Ovary (tissue), 9 donors: ENCODE results near the gene FOXC2. TPM values are rescaled to one million over a fixed set of nuclear protein-coding genes. Genes with fewer than 3 reads are reported as not detected.

Experiments
- DNase-seq, 5 donors: peaks; one replicate each; pipeline ENCODE4 v3.0.0-alpha.2; 2019 to 2020
- H3K27ac ChIP-seq, 2 donors: fragments of 200-600 bp; one replicate each; pipeline versions ENCODE4 v1.5.1 to v1.8.0; 2019 to 2022
- H3K27me3 ChIP-seq: fragments of 200-600 bp; one replicate; pipeline ENCODE4 v1.8.0; 2022
- H3K36me3 ChIP-seq: fragments of 200-600 bp; sonication (generic); one replicate; pipeline ENCODE4 v1.5.1; 2019
- H3K4me1 ChIP-seq: one replicate; pipeline ENCODE4 v1.8.1; 2013; ENCODE audit warnings: mild to moderate bottlenecking, moderate library complexity; ENCODE audit not compliant: insufficient read depth
- H3K4me3 ChIP-seq: fragments of 200-600 bp; sonication (generic); one replicate; pipeline ENCODE4 v1.5.1; 2017
- H3K9me3 ChIP-seq, 2 donors: fragments of 200-600 bp in 1 of 2; sonication (generic) in 1 of 2; one replicate each; pipeline versions ENCODE4 v1.5.1 to v1.8.1; 2013 to 2019; ENCODE audit warnings: mild to moderate bottlenecking in 1 of 2, moderate library complexity in 1 of 2
- CTCF ChIP-seq, 3 donors: fragments of 450-650 bp in 2 of 3; fragments of 200-600 bp in 1 of 3; IDR thresholded peaks; one replicate each; pipeline versions ENCODE4 v1.5.1 to v1.8.0; 2016 to 2022; ENCODE audit warnings: antibody characterized with exemption in 3 of 3, mild to moderate bottlenecking in 1 of 3
- EP300 ChIP-seq: sonication (generic); formaldehyde crosslinking; IDR thresholded peaks from one replicate; pipeline ENCODE4 v1.6.1; 2017; ENCODE audit warnings: antibody characterized with exemption
- POLR2A ChIP-seq: fragments of 450-650 bp; IDR thresholded peaks from one replicate; pipeline ENCODE4 v1.6.1; 2017; ENCODE audit warnings: antibody characterized with exemption, mild to moderate bottlenecking, moderate library complexity
- WGBS, 3 donors: extraction: QIAGEN DNeasy Blood & Tissue Kit in 1 of 3; methylation state at CpG; one replicate each; pipeline versions ENCODE4 v1.1.5 to v1.1.7; 2013 to 2017; 5-methylcytosine and 5-hydroxymethylcytosine counted together
- intact Hi-C, 4 donors: fragments of 100-400 bp; cut with DNase I; formaldehyde crosslinking; loops; one replicate each; pipeline versions ENCODE4 v1.11.0 to v1.15.1; 2022 to 2023
- polyA plus RNA-seq, 2 donors: library from polyadenylated mRNA; stranded (reverse); fragments of 200-250 nt in 1 of 2; fragments of 350-450 nt in 1 of 2; fragmentation: Illumina TruSeq in 1 of 2; extraction: RNeasy Lipid Tissue Mini Kit (QIAGEN cat#74804) in 1 of 2; gene quantifications; one replicate each; pipeline ENCODE4 v1.2.3, GENCODE V29; 2013 to 2014
- total RNA-seq, 7 donors: library from RNA; depleted of rRNA in 2 of 7; stranded (reverse); fragments of >200 nt in 2 of 7; fragmentation: NEBNext Ultra II Directional in 3 of 7; extraction: Animal tissue kit (Norgen Biotek cat#: 25700) in 3 of 7; gene quantifications; one replicate each; pipeline versions ENCODE4 v1.1.0 to v1.2.4, GENCODE V29; 2016 to 2023
- donor health status: DM: no; HTN: no; CAD: no; lungs with moderate emphysema.
- donor health status: DM: no; HTN: no; CAD: no.
- donor health status: Bipolar disorder and iron deficiency.
- donor health status: DM: yes; HTN: yes; CAD: no.
- donor health status: DM: no; HTN: no; CAD: no.
- donor health status: DM: yes; HTN: yes; CAD: no.

The FOXC2 gene
- total and polyA plus RNA-seq, 9 donors: 0.10 to 2.5 (median 0.36) TPM

- Histone ChIP-seq H3K27me3 (peaks cover 2% of the 10 kb centered on the region), H3K27ac (no peak overlapping the region), H3K36me3 (no peaks in the 10 kb centered on the region), H3K4me3 (no peak overlapping the region), H3K9me3 (no peaks in the 10 kb centered on the region), H3K4me1 (peaks cover 4% of the 10 kb centered on the region)
- TF ChIP-seq EP300 (no peak), POLR2A (no peak), CTCF (IDR thresholded peaks at IDR 0.05) (no peak)
- WGBS, 3 donors: 13 to 18% (median 16%) methylated on average over 53 of the region's 53 CpGs
- intact Hi-C loops: loop anchor here (2.0 to 10.0 kb wide), 5 partner anchors 489 to 713 kb away; no protein-coding TSS in a partner anchor
- no peak for DNase-seq
Measured at GRCh38 chr16:86565644-86566511, 751 bp upstream of the FOXC2 start.

DNA sequence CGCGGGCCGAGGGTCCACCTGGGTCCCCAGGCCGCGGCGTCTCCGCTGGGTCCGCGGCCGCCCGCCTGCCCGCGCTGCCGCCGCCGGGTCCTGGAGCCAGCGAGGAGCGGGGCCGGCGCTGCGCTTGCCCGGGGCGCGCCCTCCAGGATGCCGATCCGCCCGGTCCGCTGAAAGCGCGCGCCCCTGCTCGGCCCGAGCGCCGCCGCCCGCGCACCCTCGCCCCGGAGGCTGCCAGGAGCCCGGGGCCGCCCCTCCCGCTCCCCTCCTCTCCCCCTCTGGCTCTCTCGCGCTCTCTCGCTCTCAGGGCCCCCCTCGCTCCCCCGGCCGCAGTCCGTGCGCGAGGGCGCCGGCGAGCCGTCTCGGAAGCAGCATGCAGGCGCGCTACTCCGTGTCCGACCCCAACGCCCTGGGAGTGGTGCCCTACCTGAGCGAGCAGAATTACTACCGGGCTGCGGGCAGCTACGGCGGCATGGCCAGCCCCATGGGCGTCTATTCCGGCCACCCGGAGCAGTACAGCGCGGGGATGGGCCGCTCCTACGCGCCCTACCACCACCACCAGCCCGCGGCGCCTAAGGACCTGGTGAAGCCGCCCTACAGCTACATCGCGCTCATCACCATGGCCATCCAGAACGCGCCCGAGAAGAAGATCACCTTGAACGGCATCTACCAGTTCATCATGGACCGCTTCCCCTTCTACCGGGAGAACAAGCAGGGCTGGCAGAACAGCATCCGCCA, 504 bp downstream of the FOXC2 start:
- Histone ChIP-seq H3K36me3 (no peaks in the 10 kb centered on the region), H3K4me1 (peaks cover 4% of the 10 kb centered on the region), H3K9me3 (no peaks in the 10 kb centered on the region), H3K27me3 (peaks cover 2% of the 10 kb centered on the region), H3K4me3 (peak overlapping the region; percentile 22), H3K27ac (peak overlapping the region in 1 of 2 donors; percentile 10)
- no peak for DNase-seq
- WGBS, 3 donors: 1 to 3% (median 1%) methylated on average over 41 to 88 of the region's 88 CpGs
- intact Hi-C loops: loop anchor here (5.0 to 10.0 kb wide), 4 partner anchors 488 to 710 kb away; no protein-coding TSS in a partner anchor
- no peak for TF ChIP-seq CTCF (IDR thresholded peaks at IDR 0.05)
- TF ChIP-seq POLR2A: no peak
- TF ChIP-seq EP300: no peak

DNA sequence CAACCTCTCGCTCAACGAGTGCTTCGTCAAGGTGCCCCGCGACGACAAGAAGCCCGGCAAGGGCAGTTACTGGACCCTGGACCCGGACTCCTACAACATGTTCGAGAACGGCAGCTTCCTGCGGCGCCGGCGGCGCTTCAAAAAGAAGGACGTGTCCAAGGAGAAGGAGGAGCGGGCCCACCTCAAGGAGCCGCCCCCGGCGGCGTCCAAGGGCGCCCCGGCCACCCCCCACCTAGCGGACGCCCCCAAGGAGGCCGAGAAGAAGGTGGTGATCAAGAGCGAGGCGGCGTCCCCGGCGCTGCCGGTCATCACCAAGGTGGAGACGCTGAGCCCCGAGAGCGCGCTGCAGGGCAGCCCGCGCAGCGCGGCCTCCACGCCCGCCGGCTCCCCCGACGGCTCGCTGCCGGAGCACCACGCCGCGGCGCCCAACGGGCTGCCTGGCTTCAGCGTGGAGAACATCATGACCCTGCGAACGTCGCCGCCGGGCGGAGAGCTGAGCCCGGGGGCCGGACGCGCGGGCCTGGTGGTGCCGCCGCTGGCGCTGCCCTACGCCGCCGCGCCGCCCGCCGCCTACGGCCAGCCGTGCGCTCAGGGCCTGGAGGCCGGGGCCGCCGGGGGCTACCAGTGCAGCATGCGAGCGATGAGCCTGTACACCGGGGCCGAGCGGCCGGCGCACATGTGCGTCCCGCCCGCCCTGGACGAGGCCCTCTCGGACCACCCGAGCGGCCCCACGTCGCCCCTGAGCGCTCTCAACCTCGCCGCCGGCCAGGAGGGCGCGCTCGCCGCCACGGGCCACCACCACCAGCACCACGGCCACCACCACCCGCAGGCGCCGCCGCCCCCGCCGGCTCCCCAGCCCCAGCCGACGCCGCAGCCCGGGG, 1.3 kb downstream of the FOXC2 start:
- TF ChIP-seq POLR2A: no peak
- no peak for TF ChIP-seq EP300
- TF ChIP-seq CTCF (IDR thresholded peaks at IDR 0.05): no peak
- Histone ChIP-seq H3K4me1 (peaks cover 4% of the 10 kb centered on the region), H3K27ac (peak overlapping the region; percentile 10 to 29), H3K36me3 (no peaks in the 10 kb centered on the region), H3K27me3 (peaks cover 2% of the 10 kb centered on the region), H3K4me3 (peak overlapping the region; percentile 12), H3K9me3 (no peaks in the 10 kb centered on the region)
- no peak for DNase-seq
- 0 to 2% (median 2%) methylated on average over 11 to 116 of the region's 116 CpGs for WGBS, 3 donors
- intact Hi-C loops: loop anchor here (5.0 to 10.0 kb wide), 4 partner anchors 487 to 709 kb away; no protein-coding TSS in a partner anchor
